Panc1 (cell line): ENCODE measurements around the gene CALR. TPM values are rescaled to one million over a fixed set of nuclear protein-coding genes. Genes with fewer than 3 reads are reported as not detected.
A peak's percentile ranks its signal among the peaks of the same experiment; 100 is the strongest.

ENCODE experiments used
- ATAC-seq: fragments of 200-7000 bp; cut with Tn5 transposase; 2 replicates; pipeline ENCODE4 v1.9.1; 2020; ENCODE audit warnings: mild to moderate bottlenecking, moderate library complexity
- BruUV-seq: library from RNA; stranded (reverse); fragments of 400-500 nt; replicated peaks from 2 replicates; lab custom pipeline; 2021; lab: Mats Ljungman, UMichigan
- CTCF ChIA-PET: fragments of 300-600 bp; sonication (Branson Sonifier 250); formaldehyde crosslinking; loops from one replicate; lab custom pipeline; 2022; ENCODE audit warnings: antibody characterized with exemption; lab: Charles Lee
- POLR2A ChIA-PET: fragments of 300-600 bp; sonication (Branson Sonifier 250); formaldehyde crosslinking; loops from one replicate; lab custom pipeline; 2022; ENCODE audit warnings: antibody characterized with exemption; lab: Charles Lee
- DNase-seq: peaks from one replicate; pipeline ENCODE4 v3.0.0-alpha.2; 2010; ENCODE audit warnings: low read depth, low spot score
- H3K27ac ChIP-seq: 2 replicates; pipeline ENCODE4 v1.5.1; 2011; ENCODE audit warnings: mild to moderate bottlenecking, low read length, inconsistent platforms
- H3K27me3 ChIP-seq: fragments of 200-500 bp; sonication (Bioruptor generic); 2 replicates; pipeline ENCODE4 v1.6.0; 2014; ENCODE audit warnings: low read length, inconsistent platforms; ENCODE audit not compliant: control insufficient read depth, insufficient read depth
- H3K36me3 ChIP-seq: fragments of 200-500 bp; sonication (Bioruptor generic); 2 replicates; pipeline ENCODE4 v1.5.1; 2014; ENCODE audit warnings: inconsistent platforms, mild to moderate bottlenecking, low read length, moderate library complexity; ENCODE audit not compliant: control insufficient read depth, insufficient read depth
- H3K4me1 ChIP-seq: 2 replicates; pipeline ENCODE4 v1.5.1; 2011; ENCODE audit warnings: inconsistent platforms, mild to moderate bottlenecking, low read length, moderate library complexity; ENCODE audit not compliant: control insufficient read depth, insufficient read depth
- H3K4me3 ChIP-seq, 2 experiments: 2 replicates each; pipeline ENCODE4 v1.5.1; 2011 to 2012; ENCODE audit warnings: low read depth in 2 of 2, low read length in 2 of 2, mild to moderate bottlenecking in 2 of 2, inconsistent platforms in 1 of 2, moderate library complexity in 1 of 2
- H3K9me3 ChIP-seq: fragments of 200-500 bp; sonication (Bioruptor generic); 2 replicates; pipeline ENCODE4 v1.5.1; 2014; ENCODE audit warnings: low read depth, mild to moderate bottlenecking, inconsistent platforms, low read length, moderate library complexity; ENCODE audit not compliant: control insufficient read depth, insufficient read depth
- POLR2AphosphoS5 ChIP-seq: IDR thresholded peaks from 2 replicates; pipeline ENCODE4 v1.6.1; 2012; ENCODE audit warnings: mild to moderate bottlenecking, low read depth, low read length, moderate library complexity
- SIN3A ChIP-seq: IDR thresholded peaks from 2 replicates; pipeline ENCODE4 v1.6.1; 2012; ENCODE audit warnings: low read depth, mild to moderate bottlenecking, low read length, moderate library complexity, borderline replicate concordance; ENCODE audit not compliant: insufficient read depth
- TCF7L2 ChIP-seq: IDR thresholded peaks from 2 replicates; pipeline ENCODE4 v1.6.1; 2011; ENCODE audit warnings: mild to moderate bottlenecking, low read depth, low read length, inconsistent platforms
- in situ Hi-C: cut with HindIII; loops from 2 replicates; pipeline ENCODE4 v1.10.0; 2016; ENCODE audit warnings: low sequenced_read_pairs, low pct_unique_long_range_greater_than_20kb
- intact Hi-C: fragments of 100-400 bp; cut with micrococcal nuclease; formaldehyde crosslinking; loops from one replicate; pipeline ENCODE4 v1.10.0; 2022; ENCODE audit not compliant: unreplicated experiment
- total RNA-seq: library from RNA; stranded (reverse); gene quantifications from one replicate; pipeline ENCODE4 v1.2.1, GENCODE V29; 2021; ENCODE audit not compliant: unreplicated experiment
- TF ChIP-seq, protein P1 (sequence below): fragments of 450-650 bp; IDR thresholded peaks from 2 replicates; pipeline ENCODE4 v1.5.1; 2017; ENCODE audit warnings: mild to moderate bottlenecking

Gene CALR
- total RNA-seq, 1 experiment from 2014 or later: 1,060 TPM

DNA sequence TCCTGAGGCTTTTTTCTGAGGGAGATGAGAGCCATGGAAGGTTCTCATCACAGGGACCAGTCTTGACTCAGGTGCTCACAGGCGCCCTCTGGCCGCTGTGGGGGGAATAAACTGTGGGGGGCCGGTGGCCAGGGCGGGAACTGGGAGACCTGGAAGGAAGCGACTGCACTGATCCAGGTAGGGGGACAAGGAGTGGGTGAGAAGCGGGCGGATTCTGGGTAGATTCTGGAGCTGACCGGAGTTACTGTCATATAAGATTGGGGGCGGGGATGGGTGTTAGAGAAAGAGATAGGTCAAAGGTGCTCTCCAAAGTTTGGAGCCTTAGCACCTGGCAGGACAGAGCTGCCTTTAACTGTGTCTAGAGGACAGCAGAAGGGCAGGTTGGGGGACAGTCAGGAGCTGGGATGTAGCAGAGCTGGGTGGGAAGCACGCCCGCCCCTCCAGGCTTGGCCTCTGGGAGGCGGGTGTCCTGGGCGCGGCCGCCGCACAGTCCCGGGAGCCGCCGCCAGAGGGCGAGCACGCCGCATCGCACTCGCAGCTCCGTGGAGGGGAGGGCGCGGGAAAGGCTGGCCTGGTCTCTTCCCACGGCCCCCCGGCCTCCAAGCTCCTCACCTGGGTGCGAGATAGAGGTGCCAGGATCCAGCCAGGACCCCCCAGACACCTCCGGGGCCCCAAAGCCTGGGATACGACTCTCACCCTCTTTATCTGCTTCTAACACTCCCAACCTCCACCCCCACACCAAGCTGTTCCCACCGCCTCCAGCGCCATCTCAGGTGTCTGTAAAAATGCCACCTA is 26.8 kb downstream of the CALR start:
- POLR2A ChIA-PET: interaction anchor here (0.6 kb wide), 1 partner anchor 187 kb away, joined by 3 read pairs; no protein-coding TSS in a partner anchor
- Histone ChIP-seq H3K36me3 (no peaks in the 10 kb centered on the region), H3K4me1 (peaks cover 10% of the 10 kb centered on the region), H3K27ac (peak overlapping the region; percentile 82), H3K9me3 (no peaks in the 10 kb centered on the region), H3K4me3 (peak overlapping the region; percentile 49 to 79), H3K27me3 (no peaks in the 10 kb centered on the region)
- TF ChIP-seq, protein P1, sequence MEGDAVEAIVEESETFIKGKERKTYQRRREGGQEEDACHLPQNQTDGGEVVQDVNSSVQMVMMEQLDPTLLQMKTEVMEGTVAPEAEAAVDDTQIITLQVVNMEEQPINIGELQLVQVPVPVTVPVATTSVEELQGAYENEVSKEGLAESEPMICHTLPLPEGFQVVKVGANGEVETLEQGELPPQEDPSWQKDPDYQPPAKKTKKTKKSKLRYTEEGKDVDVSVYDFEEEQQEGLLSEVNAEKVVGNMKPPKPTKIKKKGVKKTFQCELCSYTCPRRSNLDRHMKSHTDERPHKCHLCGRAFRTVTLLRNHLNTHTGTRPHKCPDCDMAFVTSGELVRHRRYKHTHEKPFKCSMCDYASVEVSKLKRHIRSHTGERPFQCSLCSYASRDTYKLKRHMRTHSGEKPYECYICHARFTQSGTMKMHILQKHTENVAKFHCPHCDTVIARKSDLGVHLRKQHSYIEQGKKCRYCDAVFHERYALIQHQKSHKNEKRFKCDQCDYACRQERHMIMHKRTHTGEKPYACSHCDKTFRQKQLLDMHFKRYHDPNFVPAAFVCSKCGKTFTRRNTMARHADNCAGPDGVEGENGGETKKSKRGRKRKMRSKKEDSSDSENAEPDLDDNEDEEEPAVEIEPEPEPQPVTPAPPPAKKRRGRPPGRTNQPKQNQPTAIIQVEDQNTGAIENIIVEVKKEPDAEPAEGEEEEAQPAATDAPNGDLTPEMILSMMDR: peak; percentile 97
- TF ChIP-seq TCF7L2: no peak
- in situ Hi-C loops: no loop called here
- intact Hi-C loops: no loop called here
- peak; percentile 98 for ATAC-seq
- no TSS peak for BruUV-seq
- DNase-seq: peak; percentile 36
- CTCF ChIA-PET: interaction anchor here (0.6 to 2.2 kb wide), 10 partner anchors 11 to 398 kb away, joined by 3 to 24 read pairs (median 4); no protein-coding TSS in a partner anchor

GRCh38 chr19:12965812-12966135 is 27.4 kb downstream of the CALR start:
- intact Hi-C loops: no loop called here
- Histone ChIP-seq H3K27me3 (no peaks in the 10 kb centered on the region), H3K9me3 (no peaks in the 10 kb centered on the region), H3K27ac (peak overlapping the region; percentile 82), H3K4me3 (peak overlapping the region in 1 of 2 experiments; percentile 49; a peak in 2 of 4 replicates), H3K4me1 (peaks cover 10% of the 10 kb centered on the region), H3K36me3 (no peaks in the 10 kb centered on the region)
- ChIA-PET CTCF (interaction anchor here (0.6 to 2.2 kb wide), 9 partner anchors 11 to 397 kb away, joined by 3 to 24 read pairs (median 4); no protein-coding TSS in a partner anchor), POLR2A (interaction anchor here (0.6 kb wide), 1 partner anchor 186 kb away, joined by 3 read pairs; no protein-coding TSS in a partner anchor)
- TF ChIP-seq SIN3A (no peak), TCF7L2 (no peak)
- TF ChIP-seq, protein P1: no peak
- BruUV-seq: no TSS peak
- in situ Hi-C loops: no loop called here
- ATAC-seq (no peak), DNase-seq (no peak)

DNA sequence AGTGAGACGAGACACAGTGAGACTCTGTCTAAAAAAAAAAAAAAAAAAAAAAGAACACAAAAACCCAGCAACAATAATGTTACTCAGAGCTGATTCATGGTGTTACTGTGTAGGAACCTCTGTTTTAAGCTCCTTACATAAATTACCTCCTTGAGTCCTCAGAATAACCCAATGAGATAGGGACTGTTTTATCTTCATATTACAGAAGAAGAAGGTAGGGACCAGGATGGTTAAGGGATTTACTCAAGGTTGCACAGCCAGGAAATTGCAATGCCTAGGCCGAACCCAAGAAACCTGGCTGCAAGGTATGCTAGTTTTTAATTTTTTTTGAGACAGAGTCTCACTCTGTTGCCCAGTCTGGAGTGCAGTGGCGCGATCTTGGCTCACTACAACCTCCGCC is 29.5 kb downstream of the CALR start:
- ChIA-PET POLR2A (no interaction called here), CTCF (no interaction called here)
- H3K36me3 ChIP-seq: no peaks in the 10 kb centered on the region
- intact Hi-C loops (no loop called here), in situ Hi-C loops (no loop called here)
- H3K4me3 ChIP-seq: no peak overlapping the region
- no TSS peak for BruUV-seq
- DNase-seq (no peak), ATAC-seq (no peak)
- no peaks in the 10 kb centered on the region for H3K27me3 ChIP-seq
- H3K27ac ChIP-seq: no peak overlapping the region
- TF ChIP-seq POLR2AphosphoS5: no peak
- TF ChIP-seq, protein P1: no peak
- no peak for TF ChIP-seq SIN3A
- H3K4me1 ChIP-seq: peaks cover 10% of the 10 kb centered on the region
- no peaks in the 10 kb centered on the region for H3K9me3 ChIP-seq
